ENCODE data around the gene TJP3. TPM values are rescaled to one million over a fixed set of nuclear protein-coding genes. Genes with fewer than 3 reads are reported as not detected.

TJP3 gene
- total and polyA plus RNA-seq, 7 experiments from 2014 or later: 1.2 to 20.1 (median 16.1) TPM

- POLR2A ChIA-PET: interaction anchor here (0.5 to 6.6 kb wide), 4 partner anchors 7 to 1399 kb away, joined by 3 to 79 read pairs (median 4); partner anchors contain the start of gene PIP5K1C
- no peak for DNase-seq
Measured at GRCh38 chr19:3691372-3691716, 16.8 kb upstream of the TJP3 start.

GRCh38 chr19:3691726-3692125, 16.5 kb upstream of the TJP3 start:
- intact Hi-C loops (cut with micrococcal nuclease): loop anchor here in 1 of 2 donors (1.0 kb wide), 1 partner anchor 9 kb away; the partner anchor contains the start of gene PIP5K1C
- peak overlapping the region in 4 of 9 donors; percentile 14 to 75 (median 54) for H3K27ac Mint-ChIP-seq

More at GRCh38 chr19:3691372-3691716, 16.8 kb upstream of the TJP3 start:
- Mint-ChIP-seq H3K4me1 (peaks cover 24 to 50% (median 40%) of the 10 kb centered on the region in 7 donors), H3K9me3 (no peaks in the 10 kb centered on the region), H3K27ac (peak overlapping the region in 5 of 9 donors; percentile 14 to 95 (median 56)), H3K4me3 (no peak overlapping the region), H3K36me3 (peaks cover 0 to 11% (median 4%) of the 10 kb centered on the region in 5 donors), H3K27me3 (no peaks in the 10 kb centered on the region)
- CTCF ChIA-PET: interaction anchor here (5.3 kb wide), 1 partner anchor 8 kb away, joined by 22 read pairs; the partner anchor contains the start of gene PIP5K1C
- peaks cover 0 to 16% of the 10 kb centered on the region in 2 donors for H3K4me1 ChIP-seq (ENCODE audit: control insufficient read depth in 2 of 2, insufficient read depth in 2 of 2, low read length in 2 of 2)
- no peak for ATAC-seq
- no peaks in the 10 kb centered on the region for H3K9me3 ChIP-seq (ENCODE audit: control insufficient read depth in 2 of 3, low read length in 3 of 3)
- H3K27me3 ChIP-seq (ENCODE audit: control insufficient read depth in 2 of 2, insufficient read depth in 2 of 2, low read length in 2 of 2): no peaks in the 10 kb centered on the region
- intact Hi-C loops (cut with micrococcal nuclease): no loop called here
- no peak overlapping the region for H3K4me3 ChIP-seq (ENCODE audit: low read length)
- peaks cover 0 to 4% (median 0%) of the 10 kb centered on the region in 3 experiments for H3K36me3 ChIP-seq (ENCODE audit: control insufficient read depth in 2 of 3, insufficient read depth in 3 of 3, low read length in 3 of 3)
- no peak overlapping the region for H3K27ac ChIP-seq (ENCODE audit: low read depth, low read length)

GRCh38 chr19:3692141-3693024, 15.8 kb upstream of the TJP3 start:
- peak; percentile 75 for ATAC-seq
- intact Hi-C loops (cut with micrococcal nuclease): loop anchor here in 1 of 2 donors (1.0 kb wide), 1 partner anchor 8 kb away; the partner anchor contains the start of gene PIP5K1C

More at GRCh38 chr19:3691726-3692125, 16.5 kb upstream of the TJP3 start:
- H3K27me3 ChIP-seq (ENCODE audit: control insufficient read depth in 2 of 2, insufficient read depth in 2 of 2, low read length in 2 of 2): no peaks in the 10 kb centered on the region
- H3K4me3 ChIP-seq (ENCODE audit: low read length): no peak overlapping the region
- DNase-seq: no peak
- Mint-ChIP-seq H3K4me3 (no peak overlapping the region), H3K4me1 (peaks cover 24 to 50% (median 40%) of the 10 kb centered on the region in 7 donors), H3K36me3 (peaks cover 0 to 11% (median 4%) of the 10 kb centered on the region in 5 donors), H3K9me3 (no peaks in the 10 kb centered on the region), H3K27me3 (no peaks in the 10 kb centered on the region)
- ATAC-seq: no peak
- H3K27ac ChIP-seq (ENCODE audit: low read depth, low read length): no peak overlapping the region
- peaks cover 0 to 4% (median 0%) of the 10 kb centered on the region in 3 experiments for H3K36me3 ChIP-seq (ENCODE audit: control insufficient read depth in 2 of 3, insufficient read depth in 3 of 3, low read length in 3 of 3)
- H3K4me1 ChIP-seq (ENCODE audit: control insufficient read depth in 2 of 2, insufficient read depth in 2 of 2, low read length in 2 of 2): peaks cover 0 to 16% of the 10 kb centered on the region in 2 donors
- ChIA-PET POLR2A (interaction anchor here (0.6 to 6.6 kb wide), 2 partner anchors 7 to 127 kb away, joined by 5 to 79 read pairs; partner anchors contain the start of gene PIP5K1C), CTCF (interaction anchor here (5.3 kb wide), 1 partner anchor 7 kb away, joined by 22 read pairs; the partner anchor contains the start of gene PIP5K1C)
- H3K9me3 ChIP-seq (ENCODE audit: control insufficient read depth in 2 of 3, low read length in 3 of 3): no peaks in the 10 kb centered on the region

GRCh38 chr19:3693025-3693925, 14.9 kb upstream of the TJP3 start:
- H3K27ac ChIP-seq (ENCODE audit: low read depth, low read length): no peak overlapping the region
- H3K4me3 ChIP-seq (ENCODE audit: low read length): no peak overlapping the region
- H3K4me1 ChIP-seq (ENCODE audit: control insufficient read depth in 2 of 2, insufficient read depth in 2 of 2, low read length in 2 of 2): peaks cover 0 to 11% of the 10 kb centered on the region in 2 donors
- DNase-seq: no peak
- Mint-ChIP-seq H3K36me3 (peaks cover 0 to 11% (median 4%) of the 10 kb centered on the region in 5 donors), H3K27ac (no peak overlapping the region), H3K4me1 (peaks cover 22 to 53% (median 36%) of the 10 kb centered on the region in 7 donors), H3K9me3 (no peaks in the 10 kb centered on the region), H3K4me3 (no peak overlapping the region), H3K27me3 (no peaks in the 10 kb centered on the region)
- ChIA-PET CTCF (interaction anchor here (0.5 to 1.1 kb wide), 2 partner anchors 14 to 78 kb away, joined by 3 to 4 read pairs; no protein-coding TSS in a partner anchor), POLR2A (interaction anchor here (0.6 to 1.0 kb wide), 2 partner anchors 69 to 490 kb away, joined by 3 to 5 read pairs; partner anchors contain the start of gene MRPL54)
- no peaks in the 10 kb centered on the region for H3K9me3 ChIP-seq (ENCODE audit: control insufficient read depth in 2 of 3, low read length in 3 of 3)
- no peak for ATAC-seq
- peaks cover 0 to 4% (median 0%) of the 10 kb centered on the region in 3 experiments for H3K36me3 ChIP-seq (ENCODE audit: control insufficient read depth in 2 of 3, insufficient read depth in 3 of 3, low read length in 3 of 3)
- H3K27me3 ChIP-seq (ENCODE audit: control insufficient read depth in 2 of 2, insufficient read depth in 2 of 2, low read length in 2 of 2): no peaks in the 10 kb centered on the region
- intact Hi-C loops (cut with micrococcal nuclease): no loop called here

More at GRCh38 chr19:3692141-3693024, 15.8 kb upstream of the TJP3 start:
- H3K4me3 Mint-ChIP-seq: no peak overlapping the region
- Histone ChIP-seq H3K9me3 (ENCODE audit: control insufficient read depth in 2 of 3, low read length in 3 of 3) (no peaks in the 10 kb centered on the region), H3K27ac (ENCODE audit: low read depth, low read length) (no peak overlapping the region), H3K4me1 (ENCODE audit: control insufficient read depth in 2 of 2, insufficient read depth in 2 of 2, low read length in 2 of 2) (peaks cover 0 to 13% of the 10 kb centered on the region in 2 donors), H3K36me3 (ENCODE audit: control insufficient read depth in 2 of 3, insufficient read depth in 3 of 3, low read length in 3 of 3) (peaks cover 0 to 4% (median 0%) of the 10 kb centered on the region in 3 experiments), H3K27me3 (ENCODE audit: control insufficient read depth in 2 of 2, insufficient read depth in 2 of 2, low read length in 2 of 2) (no peaks in the 10 kb centered on the region), H3K4me3 (ENCODE audit: low read length) (no peak overlapping the region)
- ChIA-PET CTCF (interaction anchor here (0.5 to 0.7 kb wide), 2 partner anchors 15 to 71 kb away, joined by 3 read pairs; no protein-coding TSS in a partner anchor), POLR2A (interaction anchor here (0.6 to 1.0 kb wide), 2 partner anchors 70 to 491 kb away, joined by 3 to 5 read pairs; partner anchors contain the start of gene MRPL54)
- no peaks in the 10 kb centered on the region for H3K9me3 Mint-ChIP-seq
- H3K36me3 Mint-ChIP-seq: peaks cover 0 to 11% (median 4%) of the 10 kb centered on the region in 5 donors
- DNase-seq: peak in 7 of 9 donors; percentile 37 to 67 (median 50)
- H3K27ac Mint-ChIP-seq: peak overlapping the region in 1 of 9 donors; percentile 4
- peaks cover 19 to 50% (median 35%) of the 10 kb centered on the region in 7 donors for H3K4me1 Mint-ChIP-seq
- H3K27me3 Mint-ChIP-seq: no peaks in the 10 kb centered on the region

- Histone ChIP-seq H3K27ac (ENCODE audit: low read depth, low read length) (no peak overlapping the region), H3K9me3 (ENCODE audit: control insufficient read depth in 2 of 3, low read length in 3 of 3) (no peaks in the 10 kb centered on the region), H3K4me3 (ENCODE audit: low read length) (no peak overlapping the region), H3K4me1 (ENCODE audit: control insufficient read depth in 2 of 2, insufficient read depth in 2 of 2, low read length in 2 of 2) (peaks cover 0 to 10% of the 10 kb centered on the region in 2 donors), H3K27me3 (ENCODE audit: control insufficient read depth in 2 of 2, insufficient read depth in 2 of 2, low read length in 2 of 2) (no peaks in the 10 kb centered on the region), H3K36me3 (ENCODE audit: control insufficient read depth in 2 of 3, insufficient read depth in 3 of 3, low read length in 3 of 3) (peaks cover 0 to 4% (median 0%) of the 10 kb centered on the region in 3 experiments)
- CTCF ChIA-PET: interaction anchor here (0.6 kb wide), 1 partner anchor 36 kb away, joined by 3 read pairs; no protein-coding TSS in a partner anchor
- Mint-ChIP-seq H3K27ac (peak overlapping the region in 1 of 9 donors; percentile 46), H3K9me3 (no peaks in the 10 kb centered on the region), H3K36me3 (peaks cover 0 to 11% (median 4%) of the 10 kb centered on the region in 5 donors), H3K4me1 (peaks cover 19 to 55% (median 41%) of the 10 kb centered on the region in 7 donors), H3K4me3 (no peak overlapping the region), H3K27me3 (no peaks in the 10 kb centered on the region)
- intact Hi-C loops (cut with micrococcal nuclease): no loop called here
- POLR2A ChIA-PET: no interaction called here
- ATAC-seq (no peak), DNase-seq (no peak)
Measured at GRCh38 chr19:3694361-3695123, 13.6 kb upstream of the TJP3 start.

Data from naive thymus-derived CD4-positive, alpha-beta T cell (primary cell).